Bronchial epithelial cell (primary cell): ENCODE data around the gene MTCH2. TPM values are rescaled to one million over a fixed set of nuclear protein-coding genes. Genes with fewer than 3 reads are reported as not detected.
"Not testable (repeated sequence)": the region's sequence is repeated elsewhere in the genome, so short reads cannot be mapped to it uniquely, and the experiment has no call there.

Experiments
- DNase-seq: peaks from one replicate; pipeline ENCODE4 v3.0.0-alpha.2; 2010; ENCODE audit warnings: low read depth
- FAIRE-seq: peaks from 2 replicates; lab custom pipeline; 2011; peaks lifted over from hg19 to GRCh38; lab: Jason Lieb, UNC
- H3K27me3 ChIP-seq: 2 replicates; pipeline ENCODE4 v1.5.1; 2011; ENCODE audit warnings: low read length; ENCODE audit not compliant: control insufficient read depth, insufficient read depth
- H3K36me3 ChIP-seq: 2 replicates; pipeline ENCODE4 v1.5.1; 2011; ENCODE audit warnings: low read length; ENCODE audit not compliant: control insufficient read depth, insufficient read depth
- H3K4me3 ChIP-seq: 2 replicates; pipeline ENCODE4 v1.5.1; 2011; ENCODE audit warnings: mild to moderate bottlenecking, low read depth, low read length, control low read depth
- CTCF ChIP-seq: IDR thresholded peaks from 2 replicates; pipeline ENCODE4 v1.5.1; 2011; ENCODE audit warnings: mild to moderate bottlenecking, moderate library complexity, low read length, control low read depth, inconsistent platforms; ENCODE audit not compliant: insufficient read depth, severe bottlenecking
- total RNA-seq: library from RNA; depleted of rRNA; stranded (reverse); fragments of >200 nt; gene quantifications from 2 replicates; pipeline ENCODE4 v1.2.1, GENCODE V29; 2014

MTCH2 gene
- total RNA-seq = 80.3 and 130 TPM in 2 replicates

- no peaks in the 10 kb centered on the region for H3K27me3 ChIP-seq
- FAIRE-seq (no peak), DNase-seq (peak; percentile 88)
- peak; percentile 29 for TF ChIP-seq CTCF
- H3K4me3 ChIP-seq = peak within 1 kb of the TSS; percentile 89
- H3K36me3 ChIP-seq = no peaks in the 10 kb centered on the region
These were observed at the start of gene MTCH2 for GRCh38 chr11:47642099-47642855. Gene MTCH2, minus strand, starts transcription at chr11:47642559. Its CDS starts 94 bp downstream, at chr11:47642465.

GRCh38 chr11:47691979-47692378 lies 49.6 kb upstream of the MTCH2 start:
- Histone ChIP-seq H3K27me3 (no peaks in the 10 kb centered on the region), H3K36me3 (no peaks in the 10 kb centered on the region), H3K4me3 (no peak overlapping the region)
- DNase-seq = no peak
- no peak for TF ChIP-seq CTCF
- no peak for FAIRE-seq

GRCh38 chr11:47689480-47689879 lies 47.1 kb upstream of the MTCH2 start:
- no peaks in the 10 kb centered on the region for H3K36me3 ChIP-seq
- no peak for TF ChIP-seq CTCF
- FAIRE-seq (no peak), DNase-seq (peak; percentile 30)
- no peaks in the 10 kb centered on the region for H3K27me3 ChIP-seq
- no peak overlapping the region for H3K4me3 ChIP-seq

GRCh38 chr11:47688991-47689390 lies 46.6 kb upstream of the MTCH2 start:
- no peak for TF ChIP-seq CTCF
- no peak for DNase-seq
- no peak for FAIRE-seq
- H3K27me3 ChIP-seq = no peaks in the 10 kb centered on the region
- H3K36me3 ChIP-seq = no peaks in the 10 kb centered on the region
- H3K4me3 ChIP-seq = no peak overlapping the region

GRCh38 chr11:47688111-47688510 lies 45.8 kb upstream of the MTCH2 start:
- Histone ChIP-seq H3K4me3 (no peak overlapping the region), H3K27me3 (no peaks in the 10 kb centered on the region), H3K36me3 (no peaks in the 10 kb centered on the region)
- no peak for FAIRE-seq
- no peak for DNase-seq
- no peak for TF ChIP-seq CTCF

- peak; percentile 24 for DNase-seq
- not testable (repeated sequence) for H3K27me3 ChIP-seq, H3K4me3 ChIP-seq, FAIRE-seq, H3K36me3 ChIP-seq
These were observed 44.3 kb upstream of the MTCH2 start for GRCh38 chr11:47686704-47687103.
